PFSK-1 (cell line): ENCODE data around the gene WDR91.

Source experiments
- FOXP2 ChIP-seq: optimal IDR thresholded peaks from 2 replicates; pipeline ENCODE3; 2011; ENCODE audit warnings: borderline replicate concordance, control low read depth, inconsistent platforms; ENCODE audit not compliant: insufficient read depth; ENCODE audit errors: extremely low read length, extremely low read depth
- POLR2AphosphoS5 ChIP-seq: IDR thresholded peaks from 2 replicates; pipeline ENCODE4 v1.6.1; 2012; ENCODE audit warnings: low read depth, mild to moderate bottlenecking, control low read depth, low read length, moderate library complexity
- REST ChIP-seq, 2 experiments: IDR thresholded peaks; 2 replicates each; pipeline versions ENCODE4 v1.6.1 to v1.8.0; 2011 to 2012; ENCODE audit warnings: low read depth in 2 of 2, low read length in 2 of 2, control low read depth in 1 of 2, inconsistent platforms in 1 of 2, mild to moderate bottlenecking in 1 of 2, moderate library complexity in 1 of 2; ENCODE audit not compliant: insufficient read depth in 1 of 2
- SIN3A ChIP-seq: IDR thresholded peaks from 2 replicates; pipeline ENCODE4 v1.6.1; 2012; ENCODE audit warnings: mild to moderate bottlenecking, low read length, moderate library complexity, borderline replicate concordance; ENCODE audit not compliant: insufficient read depth
- TAF1 ChIP-seq: IDR thresholded peaks from 2 replicates; pipeline ENCODE4 v1.6.1; 2012; ENCODE audit warnings: low read length, control low read depth, borderline replicate concordance; ENCODE audit not compliant: insufficient read depth

The WDR91 gene

GRCh38 chr7:135233570-135233969, 22.2 kb upstream of the WDR91 start, which contains the start of gene STRA8:
Gene STRA8, plus strand, starts transcription at chr7:135233838. Its CDS starts 6,687 bp downstream, at chr7:135240525.
- TF ChIP-seq REST (IDR thresholded peaks at IDR 0.05; ENCODE audit: insufficient read depth in 1 of 2, low read depth in 2 of 2, low read length in 2 of 2) (no peak), SIN3A (no peak), FOXP2 (no peak), TAF1 (no peak), POLR2AphosphoS5 (no peak)

GRCh38 chr7:135232720-135233119, 21.4 kb upstream of the WDR91 start:
- TF ChIP-seq FOXP2 = no peak
- no peak for TF ChIP-seq REST (IDR thresholded peaks at IDR 0.05; ENCODE audit: insufficient read depth in 1 of 2, low read depth in 2 of 2, low read length in 2 of 2)
- TF ChIP-seq TAF1 = no peak
- no peak for TF ChIP-seq POLR2AphosphoS5
- TF ChIP-seq SIN3A = no peak

- TF ChIP-seq REST (IDR thresholded peaks at IDR 0.05; ENCODE audit: insufficient read depth in 1 of 2, low read depth in 2 of 2, low read length in 2 of 2) = no peak
- no peak for TF ChIP-seq SIN3A
- TF ChIP-seq FOXP2 = no peak
- no peak for TF ChIP-seq TAF1
- no peak for TF ChIP-seq POLR2AphosphoS5
These were observed 20.8 kb upstream of the WDR91 start for GRCh38 chr7:135232087-135232486.

GRCh38 chr7:135231686-135232085, 20.4 kb upstream of the WDR91 start:
- TF ChIP-seq FOXP2 = no peak

GRCh38 chr7:135224027-135224426, 12.7 kb upstream of the WDR91 start:
- TF ChIP-seq TAF1 = no peak
- TF ChIP-seq REST (IDR thresholded peaks at IDR 0.05; ENCODE audit: insufficient read depth in 1 of 2, low read depth in 2 of 2, low read length in 2 of 2) = no peak
- no peak for TF ChIP-seq FOXP2
- no peak for TF ChIP-seq SIN3A
- no peak for TF ChIP-seq POLR2AphosphoS5
